Trophoblast cell (in vitro differentiated cells and primary cell): Measurements from ENCODE around the gene DLG1.

Experiments used
- DNase-seq, 2 donors: peaks; one replicate each; pipeline ENCODE4 v3.0.0-alpha.2; 2016
- H2AFZ ChIP-seq: 2 replicates; pipeline ENCODE4 v1.6.1; 2013; ENCODE audit warnings: low read length, moderate library complexity, mild to moderate bottlenecking; ENCODE audit not compliant: insufficient read depth, poor library complexity
- H2AK5ac ChIP-seq: 2 replicates; pipeline ENCODE4 v1.6.1; 2013; ENCODE audit warnings: mild to moderate bottlenecking, low read length
- H2BK120ac ChIP-seq: 2 replicates; pipeline ENCODE4 v1.6.1; 2013; ENCODE audit warnings: low read length, mild to moderate bottlenecking, moderate library complexity; ENCODE audit not compliant: insufficient read depth, poor library complexity
- H2BK12ac ChIP-seq: 2 replicates; pipeline ENCODE4 v1.6.1; 2013; ENCODE audit warnings: mild to moderate bottlenecking, low read length, moderate library complexity
- H2BK5ac ChIP-seq: 2 replicates; pipeline ENCODE4 v1.6.1; 2013; ENCODE audit warnings: low read length, low read depth, moderate library complexity, mild to moderate bottlenecking; ENCODE audit not compliant: poor library complexity
- H3K14ac ChIP-seq: 2 replicates; pipeline ENCODE4 v1.6.1; 2013; ENCODE audit warnings: mild to moderate bottlenecking, low read length
- H3K18ac ChIP-seq: 2 replicates; pipeline ENCODE4 v1.6.1; 2013; ENCODE audit warnings: mild to moderate bottlenecking, low read length
- H3K23ac ChIP-seq: 2 replicates; pipeline ENCODE4 v1.6.1; 2013; ENCODE audit warnings: low read length
- H3K27ac ChIP-seq: 2 replicates; pipeline ENCODE4 v1.5.1; 2013; ENCODE audit warnings: low read depth, mild to moderate bottlenecking, inconsistent platforms, low read length, moderate library complexity
- H3K27me3 ChIP-seq: 2 replicates; pipeline ENCODE4 v1.6.1; 2013; ENCODE audit warnings: inconsistent platforms, mild to moderate bottlenecking, low read length, moderate library complexity; ENCODE audit not compliant: insufficient read depth
- H3K36me3 ChIP-seq, 2 experiments: 1 replicate in 1 of 2; 2 replicates in 1 of 2; pipeline ENCODE4 v1.6.1; 2013; ENCODE audit warnings: low read length in 2 of 2, mild to moderate bottlenecking in 2 of 2, moderate library complexity in 1 of 2; ENCODE audit not compliant: insufficient read depth in 2 of 2, control insufficient read depth in 1 of 2
- H3K4ac ChIP-seq: 2 replicates; pipeline ENCODE4 v1.6.1; 2013; ENCODE audit warnings: low read depth, mild to moderate bottlenecking, low read length, moderate library complexity
- H3K4me1 ChIP-seq, 2 experiments: 1 replicate in 1 of 2; 2 replicates in 1 of 2; pipeline ENCODE4 v1.6.1; 2013; ENCODE audit warnings: low read length in 2 of 2, mild to moderate bottlenecking in 2 of 2, moderate library complexity in 1 of 2; ENCODE audit not compliant: insufficient read depth in 2 of 2, control insufficient read depth in 1 of 2
- H3K4me2 ChIP-seq: 2 replicates; pipeline ENCODE4 v1.6.1; 2013; ENCODE audit warnings: inconsistent platforms, mild to moderate bottlenecking, low read length, moderate library complexity
- H3K4me3 ChIP-seq: 2 replicates; pipeline ENCODE4 v1.5.1; 2013; ENCODE audit warnings: mild to moderate bottlenecking, low read depth, low read length, inconsistent platforms
- H3K79me1 ChIP-seq: one replicate; pipeline ENCODE4 v1.6.1; 2013; ENCODE audit warnings: low read length
- H3K79me2 ChIP-seq: 2 replicates; pipeline ENCODE4 v1.6.1; 2013; ENCODE audit warnings: low read length, mild to moderate bottlenecking; ENCODE audit not compliant: control insufficient read depth, insufficient read depth, poor library complexity
- H3K9ac ChIP-seq: 2 replicates; pipeline ENCODE4 v1.6.1; 2013; ENCODE audit warnings: mild to moderate bottlenecking, low read length
- H3K9me3 ChIP-seq: 2 replicates; pipeline ENCODE4 v1.6.1; 2013; ENCODE audit warnings: low read depth, mild to moderate bottlenecking, control low read depth, inconsistent platforms, low read length; ENCODE audit not compliant: insufficient read depth
- H4K12ac ChIP-seq: 2 replicates; pipeline ENCODE4 v1.6.1; 2013; ENCODE audit warnings: low read depth, mild to moderate bottlenecking, low read length, moderate library complexity
- H4K8ac ChIP-seq: 2 replicates; pipeline ENCODE4 v1.6.1; 2013; ENCODE audit warnings: low read depth, mild to moderate bottlenecking, low read length, moderate library complexity
- H4K91ac ChIP-seq: one replicate; pipeline ENCODE4 v1.6.1; 2013; ENCODE audit warnings: low read depth, mild to moderate bottlenecking, low read length, moderate library complexity
- WGBS: extraction: QIAGEN DNeasy Blood & Tissue Kit; methylation state at CpG from one replicate; pipeline ENCODE4 v1.1.7; 2013; ENCODE audit warnings: missing lambda C conversion rate; ENCODE audit not compliant: insufficient read length, insufficient coverage; ENCODE audit errors: extremely low coverage; 5-methylcytosine and 5-hydroxymethylcytosine counted together

The DLG1 gene

GRCh38 chr3:197258168-197258755 is 40.1 kb downstream of the DLG1 start:
- Histone ChIP-seq H4K91ac (no peak overlapping the region), H3K27ac (no peak overlapping the region), H3K9me3 (no peaks in the 10 kb centered on the region), H2AK5ac (no peak overlapping the region), H4K12ac (no peak overlapping the region), H2BK120ac (no peak overlapping the region), H3K4ac (no peak overlapping the region), H3K9ac (no peak overlapping the region), H3K27me3 (no peaks in the 10 kb centered on the region), H3K4me2 (no peak overlapping the region), H3K36me3 (no peaks in the 10 kb centered on the region), H3K79me1 (no peaks in the 10 kb centered on the region), H3K14ac (no peak overlapping the region), H4K8ac (no peak overlapping the region), H3K18ac (no peak overlapping the region), H2AFZ (no peak overlapping the region), H2BK12ac (no peak overlapping the region), H3K23ac (no peak overlapping the region), H3K4me3 (no peak overlapping the region), H3K79me2 (peaks cover 2% of the 10 kb centered on the region), H3K4me1 (no peaks in the 10 kb centered on the region), H2BK5ac (no peak overlapping the region)
- no peak for DNase-seq
- no CpG with 5 or more reads among the region's 6 CpGs for WGBS

GRCh38 chr3:197257711-197258110 is 40.7 kb downstream of the DLG1 start:
- Histone ChIP-seq H4K8ac (no peak overlapping the region), H3K4me3 (no peak overlapping the region), H3K9me3 (no peaks in the 10 kb centered on the region), H3K18ac (no peak overlapping the region), H2AFZ (no peak overlapping the region), H3K36me3 (no peaks in the 10 kb centered on the region), H2BK120ac (no peak overlapping the region), H3K4me1 (no peaks in the 10 kb centered on the region), H3K14ac (no peak overlapping the region), H3K27me3 (no peaks in the 10 kb centered on the region), H2BK5ac (no peak overlapping the region), H2AK5ac (no peak overlapping the region), H3K79me2 (peaks cover 2% of the 10 kb centered on the region), H2BK12ac (no peak overlapping the region), H3K4me2 (no peak overlapping the region), H4K12ac (no peak overlapping the region), H3K27ac (no peak overlapping the region), H3K4ac (no peak overlapping the region), H4K91ac (no peak overlapping the region), H3K79me1 (no peaks in the 10 kb centered on the region), H3K23ac (no peak overlapping the region), H3K9ac (no peak overlapping the region)
- no CpG with 5 or more reads among the region's 5 CpGs for WGBS
- DNase-seq: no peak

GRCh38 chr3:197256836-197257444 is 41.5 kb downstream of the DLG1 start:
- Histone ChIP-seq H3K4me3 (no peak overlapping the region), H4K8ac (no peak overlapping the region), H3K9ac (no peak overlapping the region), H3K27me3 (no peaks in the 10 kb centered on the region), H3K4me2 (no peak overlapping the region), H2BK12ac (no peak overlapping the region), H3K79me2 (peaks cover 2% of the 10 kb centered on the region), H3K18ac (no peak overlapping the region), H3K23ac (no peak overlapping the region), H3K36me3 (no peaks in the 10 kb centered on the region), H3K9me3 (no peaks in the 10 kb centered on the region), H3K4ac (no peak overlapping the region), H4K91ac (no peak overlapping the region), H2BK5ac (no peak overlapping the region), H3K79me1 (no peaks in the 10 kb centered on the region), H3K27ac (no peak overlapping the region), H3K4me1 (no peaks in the 10 kb centered on the region), H4K12ac (no peak overlapping the region), H2BK120ac (no peak overlapping the region), H3K14ac (no peak overlapping the region), H2AFZ (no peak overlapping the region), H2AK5ac (no peak overlapping the region)
- DNase-seq: peak; percentile 33 to 77
- no CpG with 5 or more reads among the region's 3 CpGs for WGBS

DNA sequence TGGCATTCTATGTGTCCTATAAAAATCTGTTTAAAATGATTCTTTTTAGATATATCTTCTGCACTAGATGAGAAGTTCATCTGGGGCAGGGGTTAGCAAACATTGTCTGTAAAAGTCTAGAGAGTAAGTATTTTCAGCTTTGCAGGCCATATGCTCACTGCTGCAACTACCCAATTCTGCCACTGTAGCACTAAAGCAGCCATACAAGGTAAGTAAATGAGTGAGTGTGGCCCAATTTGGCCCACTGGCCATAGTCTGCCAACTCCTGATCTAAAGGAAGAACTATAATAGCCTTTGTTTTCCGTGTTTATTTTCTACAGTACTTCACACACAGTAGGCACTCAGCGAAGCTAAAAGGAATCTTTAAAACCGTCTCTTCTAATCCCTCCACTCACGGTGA is 42.3 kb downstream of the DLG1 start:
- no peak for DNase-seq
- H4K12ac ChIP-seq: no peak overlapping the region
- H2AFZ ChIP-seq: no peak overlapping the region
- no peak overlapping the region for H3K23ac ChIP-seq
- H3K18ac ChIP-seq: no peak overlapping the region
- no peaks in the 10 kb centered on the region for H3K9me3 ChIP-seq
- H4K91ac ChIP-seq: no peak overlapping the region
- no peak overlapping the region for H3K14ac ChIP-seq
- H3K4me3 ChIP-seq: no peak overlapping the region
- H3K27me3 ChIP-seq: no peaks in the 10 kb centered on the region
- no peak overlapping the region for H2BK12ac ChIP-seq
- no peak overlapping the region for H2BK5ac ChIP-seq
- no peak overlapping the region for H4K8ac ChIP-seq
- H3K9ac ChIP-seq: no peak overlapping the region
- no peak overlapping the region for H3K4me2 ChIP-seq
- H3K27ac ChIP-seq: no peak overlapping the region
- peaks cover 2% of the 10 kb centered on the region for H3K79me2 ChIP-seq
- no peaks in the 10 kb centered on the region for H3K4me1 ChIP-seq
- no CpG with 5 or more reads among the region's 4 CpGs for WGBS
- H3K79me1 ChIP-seq: no peaks in the 10 kb centered on the region
- no peak overlapping the region for H2AK5ac ChIP-seq
- H2BK120ac ChIP-seq: no peak overlapping the region
- H3K36me3 ChIP-seq: no peaks in the 10 kb centered on the region
- H3K4ac ChIP-seq: peak overlapping the region; percentile 75
